ENCODE results near the gene SOBP.

The SOBP gene

GRCh38 chr6:107689190-107689589 lies 199.3 kb downstream of the SOBP start:
- no peak for DNase-seq (ENCODE audit: low spot score)

GRCh38 chr6:107689951-107690642 lies 200.2 kb downstream of the SOBP start:
- DNase-seq (ENCODE audit: low spot score) = no peak

GRCh38 chr6:107690643-107691061 lies 200.7 kb downstream of the SOBP start:
- no peak for DNase-seq (ENCODE audit: low spot score)

GRCh38 chr6:107691062-107691751 lies 201.3 kb downstream of the SOBP start:
- DNase-seq (ENCODE audit: low spot score) = peak; percentile 64

GRCh38 chr6:107692351-107692750 lies 202.4 kb downstream of the SOBP start:
- DNase-seq (ENCODE audit: low spot score) = no peak

- no peak for DNase-seq (ENCODE audit: low spot score)
These were observed 205.3 kb downstream of the SOBP start for GRCh38 chr6:107695061-107695720.

- DNase-seq (ENCODE audit: low spot score) = no peak
These were observed 207.8 kb downstream of the SOBP start for GRCh38 chr6:107697682-107698081.

GRCh38 chr6:107698146-107698545 lies 208.2 kb downstream of the SOBP start:
- DNase-seq (ENCODE audit: low spot score) = no peak

GRCh38 chr6:107699254-107699653 lies 209.3 kb downstream of the SOBP start:
- no peak for DNase-seq (ENCODE audit: low spot score)

DNA sequence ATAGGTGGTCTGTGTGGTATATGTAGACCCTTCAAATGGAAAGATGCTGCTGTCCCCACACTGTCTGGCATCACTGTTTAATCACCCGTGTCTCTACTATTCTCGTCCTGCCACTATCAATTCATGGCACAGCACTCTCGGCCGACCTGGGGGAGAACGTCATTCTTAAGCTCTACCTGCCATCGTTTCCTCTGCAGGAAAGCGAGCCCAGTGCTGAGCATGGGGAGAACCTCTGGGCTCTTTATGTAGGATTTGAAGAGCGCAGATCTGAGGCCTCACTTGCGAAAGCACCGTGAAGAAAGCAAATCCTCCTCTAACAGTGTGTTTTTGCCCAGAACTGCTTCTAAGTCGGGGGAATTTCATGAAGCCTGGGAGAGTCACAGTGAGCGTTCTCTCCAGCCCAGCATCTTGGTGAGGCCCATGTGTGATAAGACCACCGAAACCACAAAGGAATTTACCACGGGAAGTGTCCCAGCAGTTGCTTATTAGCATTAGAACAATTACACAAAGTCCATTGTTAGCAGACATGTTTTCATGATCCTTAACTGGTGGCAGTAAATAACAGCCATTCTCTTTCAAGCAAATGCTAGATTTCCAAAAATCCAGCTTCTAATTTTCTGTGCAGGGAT lies 209.9 kb downstream of the SOBP start:
- DNase-seq (ENCODE audit: low spot score) = no peak

GRCh38 chr6:107703606-107704005 lies 213.7 kb downstream of the SOBP start:
- DNase-seq (ENCODE audit: low spot score) = no peak

- peak; percentile 68 for DNase-seq (ENCODE audit: low spot score)
These were observed 214.6 kb downstream of the SOBP start for GRCh38 chr6:107704347-107705013.

GRCh38 chr6:107706516-107707115 lies 216.7 kb downstream of the SOBP start:
- DNase-seq (ENCODE audit: low spot score) = no peak

DNA sequence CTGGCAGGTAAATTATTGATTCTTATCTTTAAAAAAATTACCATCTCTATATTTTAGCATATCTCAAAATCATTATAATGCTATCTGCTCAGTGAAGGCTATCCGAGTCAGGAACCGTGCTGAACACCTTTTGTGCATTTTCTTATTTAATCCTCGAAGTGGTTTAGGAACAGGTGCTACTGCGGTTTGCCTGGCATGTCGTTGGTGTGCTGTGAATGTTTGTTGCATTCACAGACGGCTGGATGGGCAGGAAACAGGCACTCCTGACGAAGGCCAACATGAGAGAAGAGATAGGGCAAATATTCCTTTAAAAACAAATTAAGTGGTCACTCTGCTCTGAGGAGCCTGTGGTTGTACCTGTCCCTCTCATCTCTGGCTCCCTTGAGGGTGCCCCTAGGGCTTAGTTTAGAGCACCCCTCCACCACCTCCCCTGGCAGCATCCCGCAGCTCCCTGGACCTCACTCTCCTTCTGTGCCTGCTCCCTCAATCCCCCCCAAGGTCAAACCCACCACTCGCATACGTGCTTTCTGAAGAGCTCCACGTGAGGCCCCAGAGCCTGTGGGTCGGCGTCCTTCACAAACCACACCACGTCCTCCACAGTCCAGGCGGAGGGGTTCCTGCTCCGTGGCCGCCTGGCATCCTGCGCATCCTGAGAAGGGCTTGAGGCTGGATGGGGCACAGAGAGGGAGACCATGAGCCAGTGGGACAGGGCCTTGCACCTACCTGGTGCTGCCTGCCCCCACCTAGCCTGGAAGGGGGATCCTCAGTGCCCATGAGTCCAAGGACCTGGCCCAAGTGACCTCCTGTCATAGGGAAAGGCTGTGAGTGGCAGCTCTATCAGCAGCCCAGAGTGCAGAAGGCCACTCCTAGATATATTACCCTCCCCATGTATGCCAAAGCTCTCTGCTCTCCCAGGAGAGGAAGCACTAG lies 217.7 kb downstream of the SOBP start:
- no peak for DNase-seq (ENCODE audit: low spot score)

- no peak for DNase-seq (ENCODE audit: low spot score)
These were observed 218.5 kb downstream of the SOBP start for GRCh38 chr6:107708435-107708834.

- DNase-seq (ENCODE audit: low spot score) = no peak
These were observed 219.4 kb downstream of the SOBP start for GRCh38 chr6:107709341-107709740.
